Measurements from ENCODE around the gene CAPZA1. TPM values are rescaled to one million over a fixed set of nuclear protein-coding genes. Genes with fewer than 3 reads are reported as not detected.
A peak's percentile ranks its signal among the peaks of the same experiment; 100 is the strongest.

The CAPZA1 gene
- total and polyA plus RNA-seq, 4 experiments from 2014 or later, result 149 to 296 (median 199) TPM

DNA sequence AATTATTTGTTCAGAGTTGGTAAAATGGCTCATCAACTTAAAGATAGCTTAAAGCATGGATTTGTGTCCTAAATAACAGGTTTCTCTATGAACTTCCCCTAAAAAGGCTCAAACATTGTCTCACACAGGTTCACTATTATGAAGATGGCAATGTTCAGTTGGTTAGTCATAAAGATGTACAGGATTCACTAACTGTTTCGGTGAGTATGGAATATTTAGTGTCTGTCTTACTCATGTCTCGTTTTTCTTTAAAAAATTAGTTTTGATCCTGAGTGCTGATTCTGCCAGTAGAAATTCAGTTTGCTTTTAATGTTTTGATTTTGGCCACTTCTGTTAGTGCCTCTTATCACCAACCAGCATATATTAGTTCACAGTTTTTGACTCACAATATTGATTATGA lies 47.3 kb downstream of the CAPZA1 start:
- Histone ChIP-seq H3K4me3 (ENCODE audit: low read length in 2 of 2) (no peak overlapping the region), H3K27me3 (ENCODE audit: insufficient read depth, low read length) (no peaks in the 10 kb centered on the region), H3K4me1 (ENCODE audit: insufficient read depth, low read length) (peaks cover 14% of the 10 kb centered on the region), H3K36me3 (ENCODE audit: insufficient read depth, low read length) (peaks cover 53% of the 10 kb centered on the region), H3K9me3 (ENCODE audit: control insufficient read depth in 1 of 2, low read length in 2 of 2) (no peaks in the 10 kb centered on the region), H3K27ac (ENCODE audit: low read depth, low read length) (no peak overlapping the region)
- no peaks in the 10 kb centered on the region for H3K9me3 Mint-ChIP-seq
- H3K36me3 Mint-ChIP-seq, result peaks cover 55 to 79% of the 10 kb centered on the region in 2 donors
- H3K4me1 Mint-ChIP-seq, result peaks cover 12 to 35% (median 19%) of the 10 kb centered on the region in 4 donors
- CTCF ChIA-PET (ENCODE audit: partially characterized antibody), result no interaction called here
- H3K27ac Mint-ChIP-seq, result peak overlapping the region; percentile 49 to 93 (median 70)
- POLR2A ChIA-PET (ENCODE audit: partially characterized antibody), result no interaction called here
- intact Hi-C loops (cut with micrococcal nuclease), result no loop called here
- no peak for DNase-seq
- no peaks in the 10 kb centered on the region for H3K27me3 Mint-ChIP-seq
- no peak overlapping the region for H3K4me3 Mint-ChIP-seq

DNA sequence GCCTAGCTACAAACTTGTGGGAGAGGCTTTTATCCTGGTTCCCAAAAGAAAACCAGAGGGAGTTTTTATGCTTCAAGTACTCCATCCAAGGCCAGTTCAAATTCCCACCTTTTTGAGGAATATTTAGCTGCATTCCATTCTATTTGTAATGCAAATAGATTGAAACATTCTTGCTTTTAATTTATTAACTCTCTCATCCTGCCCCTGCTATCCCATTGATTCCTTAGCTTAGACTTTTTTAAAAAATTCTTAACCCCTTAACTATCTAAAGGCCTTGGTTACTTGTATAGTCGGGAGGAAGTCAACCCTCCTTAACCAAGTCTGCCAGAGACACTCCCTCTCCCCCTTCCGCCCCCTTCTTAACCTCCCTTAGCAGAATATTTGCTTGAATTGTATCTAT lies 52.4 kb downstream of the CAPZA1 start:
- no peaks in the 10 kb centered on the region for H3K9me3 ChIP-seq (ENCODE audit: control insufficient read depth in 1 of 2, low read length in 2 of 2)
- peaks cover 29% of the 10 kb centered on the region for H3K36me3 ChIP-seq (ENCODE audit: insufficient read depth, low read length)
- H3K27ac ChIP-seq (ENCODE audit: low read depth, low read length), result no peak overlapping the region
- Mint-ChIP-seq H3K9me3 (no peaks in the 10 kb centered on the region), H3K4me3 (no peak overlapping the region), H3K36me3 (peaks cover 36 to 54% of the 10 kb centered on the region in 2 donors), H3K27me3 (no peaks in the 10 kb centered on the region), H3K4me1 (peaks cover 32 to 63% (median 48%) of the 10 kb centered on the region in 4 donors), H3K27ac (peak overlapping the region in 4 of 7 donors; percentile 67 to 93 (median 74))
- CTCF ChIA-PET (ENCODE audit: partially characterized antibody), result interaction anchor here (1.2 to 4.6 kb wide), 6 partner anchors 11 to 170 kb away, joined by 3 to 27 read pairs (median 4); partner anchors contain the start of gene PPM1J
- H3K4me1 ChIP-seq (ENCODE audit: insufficient read depth, low read length), result peaks cover 44% of the 10 kb centered on the region
- POLR2A ChIA-PET (ENCODE audit: partially characterized antibody), result interaction anchor here (0.6 to 2.0 kb wide), 5 partner anchors 21 to 1909 kb away, joined by 3 to 10 read pairs (median 3); partner anchors contain the start of genes BCAS2, PPM1J and ST7L
- DNase-seq, result no peak
- intact Hi-C loops (cut with micrococcal nuclease), result no loop called here
- no peaks in the 10 kb centered on the region for H3K27me3 ChIP-seq (ENCODE audit: insufficient read depth, low read length)
- no peak overlapping the region for H3K4me3 ChIP-seq (ENCODE audit: low read length in 2 of 2)

DNA sequence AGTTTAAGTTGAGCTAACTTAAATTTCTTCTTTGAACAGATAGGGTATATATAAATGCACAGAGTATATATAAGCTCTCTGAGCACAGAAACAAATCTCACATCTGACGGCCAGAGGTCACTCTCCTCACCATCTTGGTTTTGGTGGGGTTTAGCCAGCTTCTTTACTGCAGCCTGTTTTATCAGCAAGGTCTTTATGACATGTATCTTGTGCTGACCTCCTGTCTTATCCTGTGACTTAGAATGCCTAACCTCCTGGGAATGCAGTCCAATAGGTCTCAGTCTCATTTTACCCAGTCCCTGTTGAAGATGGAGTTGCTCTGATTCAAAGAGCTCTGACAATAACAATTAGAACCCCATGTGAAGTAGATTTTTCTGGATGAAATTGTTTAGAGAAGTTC lies 53.2 kb downstream of the CAPZA1 start:
- CTCF ChIA-PET (ENCODE audit: partially characterized antibody), result interaction anchor here (0.7 to 4.6 kb wide), 9 partner anchors 9 to 400 kb away, joined by 3 to 27 read pairs (median 5); partner anchors contain the start of genes LRIG2 and PPM1J
- H3K36me3 ChIP-seq (ENCODE audit: insufficient read depth, low read length), result peaks cover 21% of the 10 kb centered on the region
- H3K4me1 ChIP-seq (ENCODE audit: insufficient read depth, low read length), result peaks cover 52% of the 10 kb centered on the region
- Mint-ChIP-seq H3K4me3 (peak overlapping the region in 6 of 8 donors; percentile 18 to 97 (median 58)), H3K4me1 (peaks cover 32 to 63% (median 49%) of the 10 kb centered on the region in 4 donors), H3K27ac (peak overlapping the region; percentile 24 to 98 (median 93)), H3K9me3 (no peaks in the 10 kb centered on the region), H3K36me3 (peaks cover 32 to 46% of the 10 kb centered on the region in 2 donors), H3K27me3 (no peaks in the 10 kb centered on the region)
- POLR2A ChIA-PET (ENCODE audit: partially characterized antibody), result interaction anchor here (1.0 to 3.2 kb wide), 8 partner anchors 12 to 55 kb away, joined by 3 to 26 read pairs (median 9); partner anchors contain the start of genes PPM1J and ST7L
- no peak overlapping the region for H3K4me3 ChIP-seq (ENCODE audit: low read length in 2 of 2)
- no peaks in the 10 kb centered on the region for H3K9me3 ChIP-seq (ENCODE audit: control insufficient read depth in 1 of 2, low read length in 2 of 2)
- no peak overlapping the region for H3K27ac ChIP-seq (ENCODE audit: low read depth, low read length)
- intact Hi-C loops (cut with micrococcal nuclease), result no loop called here
- DNase-seq, result no peak
- no peaks in the 10 kb centered on the region for H3K27me3 ChIP-seq (ENCODE audit: insufficient read depth, low read length)

- Histone ChIP-seq H3K27ac (ENCODE audit: low read depth, low read length) (peak overlapping the region; percentile 86), H3K4me1 (ENCODE audit: insufficient read depth, low read length) (peaks cover 50% of the 10 kb centered on the region), H3K27me3 (ENCODE audit: insufficient read depth, low read length) (no peaks in the 10 kb centered on the region), H3K9me3 (ENCODE audit: control insufficient read depth in 1 of 2, low read length in 2 of 2) (no peaks in the 10 kb centered on the region), H3K36me3 (ENCODE audit: insufficient read depth, low read length) (peaks cover 20% of the 10 kb centered on the region), H3K4me3 (ENCODE audit: low read length in 2 of 2) (peak overlapping the region; percentile 71 to 82)
- DNase-seq, result peak in 4 of 5 donors; percentile 24 to 35 (median 28)
- ChIA-PET POLR2A (ENCODE audit: partially characterized antibody) (interaction anchor here (0.7 to 3.3 kb wide), 19 partner anchors 10 to 172 kb away, joined by 3 to 84 read pairs (median 6); partner anchors contain the start of genes CAPZA1, PPM1J and ST7L), CTCF (ENCODE audit: partially characterized antibody) (interaction anchor here (0.6 to 4.6 kb wide), 18 partner anchors 9 to 399 kb away, joined by 3 to 27 read pairs (median 4); partner anchors contain the start of genes LRIG2 and PPM1J)
- intact Hi-C loops (cut with micrococcal nuclease), result loop anchor here (1.0 to 2.0 kb wide), 3 partner anchors 31 to 55 kb away; partner anchors contain the start of genes CAPZA1, PPM1J and ST7L
- H3K4me1 Mint-ChIP-seq, result peaks cover 37 to 65% (median 51%) of the 10 kb centered on the region in 4 donors
- H3K27me3 Mint-ChIP-seq, result no peaks in the 10 kb centered on the region
- peak overlapping the region; percentile 96 to 98 (median 97) for H3K4me3 Mint-ChIP-seq
- H3K9me3 Mint-ChIP-seq, result no peaks in the 10 kb centered on the region
- peak overlapping the region; percentile 93 to 98 (median 97) for H3K27ac Mint-ChIP-seq
- H3K36me3 Mint-ChIP-seq, result peaks cover 28 to 41% of the 10 kb centered on the region in 2 donors
These were observed 54.2 kb downstream of the CAPZA1 start for GRCh38 chr1:112673592-112674439.

DNA sequence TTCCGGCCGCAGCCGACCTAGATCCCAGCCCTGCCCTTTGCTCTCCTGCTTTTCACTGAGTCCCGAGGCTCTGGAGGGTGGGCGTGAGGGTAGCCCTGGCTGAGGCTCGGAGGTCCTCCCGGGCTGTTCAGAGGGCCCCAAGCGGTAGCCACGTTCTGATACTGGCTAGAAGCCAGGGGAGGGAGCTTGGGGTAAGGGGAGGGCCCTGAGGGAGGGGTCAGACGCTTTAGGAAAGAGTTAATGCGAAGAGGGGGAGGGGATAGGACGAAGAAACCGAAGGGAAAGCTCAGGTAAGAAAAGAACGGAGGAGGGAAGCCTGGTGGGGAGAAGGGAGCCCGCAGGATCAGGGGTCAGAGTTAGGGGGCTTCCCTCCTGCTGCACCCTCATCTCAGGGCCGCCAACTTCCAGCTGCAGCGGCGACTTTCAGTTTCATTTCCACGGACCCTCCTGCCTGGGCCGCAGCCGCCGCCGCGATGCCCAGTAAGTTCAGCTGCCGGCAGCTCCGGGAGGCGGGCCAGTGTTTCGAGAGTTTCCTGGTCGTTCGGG lies 54.9 kb downstream of the CAPZA1 start, which contains the start of gene MOV10:
Gene MOV10, plus strand, starts transcription at position 220 of the 546 bp plus-strand sequence. Its CDS starts 254 bp downstream, at position 474.
- H3K9me3 Mint-ChIP-seq, result no peaks in the 10 kb centered on the region
- H3K27ac Mint-ChIP-seq, result peak within 1 kb of the TSS; percentile 93 to 98 (median 97)
- H3K4me1 ChIP-seq (ENCODE audit: insufficient read depth, low read length), result peaks cover 53% of the 10 kb centered on the region
- H3K4me3 Mint-ChIP-seq, result peak within 1 kb of the TSS; percentile 96 to 98 (median 97)
- ChIA-PET CTCF (ENCODE audit: partially characterized antibody) (interaction anchor here (0.8 to 4.6 kb wide), 13 partner anchors 10 to 398 kb away, joined by 3 to 27 read pairs (median 5); partner anchors contain the start of genes LRIG2 and PPM1J), POLR2A (ENCODE audit: partially characterized antibody) (interaction anchor here (0.6 to 3.3 kb wide), 24 partner anchors 10 to 201 kb away, joined by 3 to 84 read pairs (median 5); partner anchors contain the start of genes CAPZA1, PPM1J and ST7L)
- H3K27me3 Mint-ChIP-seq, result no peaks in the 10 kb centered on the region
- peak within 1 kb of the TSS; percentile 86 for H3K27ac ChIP-seq (ENCODE audit: low read depth, low read length)
- peaks cover 14% of the 10 kb centered on the region for H3K36me3 ChIP-seq (ENCODE audit: insufficient read depth, low read length)
- H3K9me3 ChIP-seq (ENCODE audit: control insufficient read depth in 1 of 2, low read length in 2 of 2), result no peaks in the 10 kb centered on the region
- intact Hi-C loops (cut with micrococcal nuclease), result loop anchor here (1.0 to 2.0 kb wide), 3 partner anchors 30 to 55 kb away; partner anchors contain the start of genes CAPZA1, PPM1J and ST7L
- H3K27me3 ChIP-seq (ENCODE audit: insufficient read depth, low read length), result no peaks in the 10 kb centered on the region
- H3K4me1 Mint-ChIP-seq, result peaks cover 40 to 65% (median 52%) of the 10 kb centered on the region in 4 donors
- DNase-seq, result peak; percentile 59 to 74 (median 64)
- H3K36me3 Mint-ChIP-seq, result peaks cover 21 to 36% of the 10 kb centered on the region in 2 donors
- H3K4me3 ChIP-seq (ENCODE audit: low read length in 2 of 2), result peak within 1 kb of the TSS; percentile 71 to 82

DNA sequence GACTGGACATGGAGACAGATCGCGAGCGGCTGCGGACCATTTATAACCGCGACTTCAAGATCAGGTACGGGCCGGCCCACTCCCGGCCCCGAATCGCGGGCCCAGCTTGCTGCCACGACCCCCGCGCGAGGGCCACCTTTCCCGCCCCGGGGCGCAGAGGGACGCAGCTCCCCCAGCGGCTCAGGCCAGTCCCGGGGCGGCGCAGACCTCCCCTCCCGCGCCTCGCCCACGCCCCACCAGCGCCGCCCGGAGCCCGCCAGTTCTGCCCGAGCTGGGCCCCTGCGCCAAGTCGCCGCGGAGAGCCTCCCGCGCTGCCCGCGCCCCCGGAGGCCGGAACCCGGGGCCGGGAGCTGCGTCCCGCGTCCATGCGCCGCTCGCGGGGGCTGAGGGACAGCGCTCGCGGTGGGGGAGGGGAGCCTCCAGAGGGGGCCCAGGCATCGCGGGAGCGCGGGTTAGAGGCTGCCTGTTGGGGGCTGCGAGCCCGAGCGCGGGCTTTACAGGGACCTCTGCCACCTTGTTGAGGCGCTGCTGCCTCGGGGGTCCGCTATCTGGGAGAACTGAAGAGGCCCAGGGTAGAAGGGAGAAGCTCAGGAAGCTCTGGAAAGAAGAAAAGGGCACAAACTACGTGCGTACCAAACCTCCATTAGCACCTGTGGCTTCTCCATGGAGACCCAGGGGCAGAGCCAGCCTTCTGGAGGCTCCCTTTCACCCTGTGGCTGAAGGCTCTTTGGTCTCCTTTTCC lies 55.5 kb downstream of the CAPZA1 start:
- ChIA-PET CTCF (ENCODE audit: partially characterized antibody) (interaction anchor here (0.8 to 4.6 kb wide), 14 partner anchors 11 to 398 kb away, joined by 3 to 27 read pairs (median 5); partner anchors contain the start of genes LRIG2 and PPM1J), POLR2A (ENCODE audit: partially characterized antibody) (interaction anchor here (0.6 to 3.3 kb wide), 23 partner anchors 11 to 201 kb away, joined by 3 to 84 read pairs (median 5); partner anchors contain the start of genes CAPZA1, PPM1J and ST7L)
- peak overlapping the region; percentile 71 to 82 for H3K4me3 ChIP-seq (ENCODE audit: low read length in 2 of 2)
- peak overlapping the region; percentile 86 for H3K27ac ChIP-seq (ENCODE audit: low read depth, low read length)
- peaks cover 54% of the 10 kb centered on the region for H3K4me1 ChIP-seq (ENCODE audit: insufficient read depth, low read length)
- Mint-ChIP-seq H3K4me1 (peaks cover 43 to 69% (median 54%) of the 10 kb centered on the region in 4 donors), H3K9me3 (no peaks in the 10 kb centered on the region), H3K4me3 (peak overlapping the region; percentile 96 to 98 (median 97)), H3K27ac (peak overlapping the region; percentile 93 to 98 (median 97)), H3K27me3 (no peaks in the 10 kb centered on the region), H3K36me3 (peaks cover 19 to 33% of the 10 kb centered on the region in 2 donors)
- intact Hi-C loops (cut with micrococcal nuclease), result loop anchor here (1.0 to 2.0 kb wide), 4 partner anchors 25 to 56 kb away; partner anchors contain the start of genes CAPZA1, PPM1J and ST7L
- no peaks in the 10 kb centered on the region for H3K9me3 ChIP-seq (ENCODE audit: control insufficient read depth in 1 of 2, low read length in 2 of 2)
- peak in 4 of 5 donors; percentile 39 to 53 (median 42) for DNase-seq
- no peaks in the 10 kb centered on the region for H3K27me3 ChIP-seq (ENCODE audit: insufficient read depth, low read length)
- peaks cover 8% of the 10 kb centered on the region for H3K36me3 ChIP-seq (ENCODE audit: insufficient read depth, low read length)
